ENCODE measurements around the gene CCDC3.

CCDC3 gene

DNA sequence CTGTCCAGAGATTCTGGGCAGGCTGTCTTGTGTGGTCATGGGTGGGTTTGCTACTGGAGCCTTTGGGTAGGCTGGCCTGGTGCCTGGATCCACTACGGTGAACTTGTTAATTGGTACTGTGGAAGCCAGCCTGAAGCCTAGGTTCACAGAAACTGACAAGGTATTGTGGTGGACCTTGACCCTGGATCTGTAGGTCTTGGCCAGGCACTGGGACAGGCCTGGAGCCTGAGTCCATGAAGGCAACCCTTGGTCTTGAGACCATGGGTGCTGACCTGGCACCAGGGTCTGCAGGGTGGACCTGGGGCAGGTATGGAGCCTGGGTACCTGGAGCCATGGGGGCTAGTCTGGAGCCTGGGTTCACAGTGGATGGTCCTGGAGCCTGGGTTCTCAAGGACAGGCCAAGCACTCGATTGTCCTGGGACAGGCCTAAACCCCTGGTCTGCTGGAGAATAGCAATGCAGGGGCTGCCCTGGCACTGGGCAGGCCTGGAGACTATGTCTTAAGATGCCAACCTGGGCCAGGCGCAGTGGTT is 85.8 kb downstream of the CCDC3 start:
- H3K4me3 ChIP-seq (replicated peaks; ENCODE audit: insufficient read depth, low read length), result no peak overlapping the region
- TF ChIP-seq, protein P1, sequence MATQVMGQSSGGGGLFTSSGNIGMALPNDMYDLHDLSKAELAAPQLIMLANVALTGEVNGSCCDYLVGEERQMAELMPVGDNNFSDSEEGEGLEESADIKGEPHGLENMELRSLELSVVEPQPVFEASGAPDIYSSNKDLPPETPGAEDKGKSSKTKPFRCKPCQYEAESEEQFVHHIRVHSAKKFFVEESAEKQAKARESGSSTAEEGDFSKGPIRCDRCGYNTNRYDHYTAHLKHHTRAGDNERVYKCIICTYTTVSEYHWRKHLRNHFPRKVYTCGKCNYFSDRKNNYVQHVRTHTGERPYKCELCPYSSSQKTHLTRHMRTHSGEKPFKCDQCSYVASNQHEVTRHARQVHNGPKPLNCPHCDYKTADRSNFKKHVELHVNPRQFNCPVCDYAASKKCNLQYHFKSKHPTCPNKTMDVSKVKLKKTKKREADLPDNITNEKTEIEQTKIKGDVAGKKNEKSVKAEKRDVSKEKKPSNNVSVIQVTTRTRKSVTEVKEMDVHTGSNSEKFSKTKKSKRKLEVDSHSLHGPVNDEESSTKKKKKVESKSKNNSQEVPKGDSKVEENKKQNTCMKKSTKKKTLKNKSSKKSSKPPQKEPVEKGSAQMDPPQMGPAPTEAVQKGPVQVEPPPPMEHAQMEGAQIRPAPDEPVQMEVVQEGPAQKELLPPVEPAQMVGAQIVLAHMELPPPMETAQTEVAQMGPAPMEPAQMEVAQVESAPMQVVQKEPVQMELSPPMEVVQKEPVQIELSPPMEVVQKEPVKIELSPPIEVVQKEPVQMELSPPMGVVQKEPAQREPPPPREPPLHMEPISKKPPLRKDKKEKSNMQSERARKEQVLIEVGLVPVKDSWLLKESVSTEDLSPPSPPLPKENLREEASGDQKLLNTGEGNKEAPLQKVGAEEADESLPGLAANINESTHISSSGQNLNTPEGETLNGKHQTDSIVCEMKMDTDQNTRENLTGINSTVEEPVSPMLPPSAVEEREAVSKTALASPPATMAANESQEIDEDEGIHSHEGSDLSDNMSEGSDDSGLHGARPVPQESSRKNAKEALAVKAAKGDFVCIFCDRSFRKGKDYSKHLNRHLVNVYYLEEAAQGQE (IDR thresholded peaks at IDR 0.05; ENCODE audit: insufficient replicate concordance, low read depth), result no peak
- TF ChIP-seq, protein P2, sequence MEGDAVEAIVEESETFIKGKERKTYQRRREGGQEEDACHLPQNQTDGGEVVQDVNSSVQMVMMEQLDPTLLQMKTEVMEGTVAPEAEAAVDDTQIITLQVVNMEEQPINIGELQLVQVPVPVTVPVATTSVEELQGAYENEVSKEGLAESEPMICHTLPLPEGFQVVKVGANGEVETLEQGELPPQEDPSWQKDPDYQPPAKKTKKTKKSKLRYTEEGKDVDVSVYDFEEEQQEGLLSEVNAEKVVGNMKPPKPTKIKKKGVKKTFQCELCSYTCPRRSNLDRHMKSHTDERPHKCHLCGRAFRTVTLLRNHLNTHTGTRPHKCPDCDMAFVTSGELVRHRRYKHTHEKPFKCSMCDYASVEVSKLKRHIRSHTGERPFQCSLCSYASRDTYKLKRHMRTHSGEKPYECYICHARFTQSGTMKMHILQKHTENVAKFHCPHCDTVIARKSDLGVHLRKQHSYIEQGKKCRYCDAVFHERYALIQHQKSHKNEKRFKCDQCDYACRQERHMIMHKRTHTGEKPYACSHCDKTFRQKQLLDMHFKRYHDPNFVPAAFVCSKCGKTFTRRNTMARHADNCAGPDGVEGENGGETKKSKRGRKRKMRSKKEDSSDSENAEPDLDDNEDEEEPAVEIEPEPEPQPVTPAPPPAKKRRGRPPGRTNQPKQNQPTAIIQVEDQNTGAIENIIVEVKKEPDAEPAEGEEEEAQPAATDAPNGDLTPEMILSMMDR (IDR thresholded peaks at IDR 0.05; ENCODE audit: insufficient read depth, low read length), result no peak
- TF ChIP-seq SPI1 (IDR thresholded peaks at IDR 0.05; ENCODE audit: borderline replicate concordance, low read depth), result no peak
- no peak for TF ChIP-seq POLR2AphosphoS5 (IDR thresholded peaks at IDR 0.05; ENCODE audit: low read depth)
- no peak for TF ChIP-seq GABPA (IDR thresholded peaks at IDR 0.05; ENCODE audit: low read depth)
- DNase-seq (ENCODE audit: low read depth in 1 of 2, low spot score in 1 of 2), result no peak
- no peak overlapping the region for H3K27ac ChIP-seq (replicated peaks)
- H3K27me3 ChIP-seq (ENCODE audit: insufficient read depth, poor library complexity, severe bottlenecking), result no peaks in the 10 kb centered on the region

DNA sequence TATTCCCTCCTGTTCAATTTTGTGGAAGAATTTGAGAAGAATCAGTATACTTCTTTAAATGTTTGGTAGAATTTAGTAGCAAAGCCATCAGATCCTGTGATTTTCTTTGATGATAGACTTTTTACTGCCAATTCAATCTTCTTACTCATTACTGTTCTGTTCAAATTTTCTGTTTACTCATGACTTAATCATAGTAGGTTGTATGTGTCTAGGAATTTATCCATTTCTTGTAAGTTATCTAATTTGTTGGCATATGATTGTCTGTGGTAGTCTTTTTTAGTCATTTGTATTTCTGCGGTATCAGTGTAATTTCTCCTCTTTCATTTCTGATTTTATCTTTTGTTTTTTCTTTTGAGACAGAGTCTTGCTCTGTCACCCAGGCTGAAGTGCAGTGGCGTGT is 87.4 kb downstream of the CCDC3 start:
- Histone ChIP-seq H3K4me3 (replicated peaks; ENCODE audit: insufficient read depth, low read length) (no peak overlapping the region), H3K27ac (replicated peaks) (no peak overlapping the region)

DNA sequence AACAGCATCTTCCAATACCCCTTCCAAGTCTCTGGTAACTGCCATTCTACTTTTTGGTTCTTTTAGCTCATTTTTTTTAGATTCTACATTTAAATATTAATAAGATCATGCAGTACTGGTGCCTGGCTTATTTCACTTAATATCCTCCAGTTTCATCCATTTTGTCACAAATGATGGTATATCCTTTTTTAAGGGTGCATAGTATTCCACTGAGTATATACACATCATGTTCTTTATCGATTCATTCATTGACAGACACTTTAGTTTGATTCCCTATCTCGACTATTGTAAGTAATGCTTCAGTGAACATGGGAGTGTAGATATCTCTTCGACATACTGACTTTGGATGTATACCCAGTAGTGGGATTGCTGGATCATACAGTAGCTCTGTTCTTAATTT is 89.7 kb downstream of the CCDC3 start:
- DNase-seq (ENCODE audit: low read depth in 1 of 2, low spot score in 1 of 2), result no peak
- Histone ChIP-seq H3K4me3 (replicated peaks; ENCODE audit: insufficient read depth, low read length) (no peak overlapping the region), H3K27me3 (ENCODE audit: insufficient read depth, poor library complexity, severe bottlenecking) (no peaks in the 10 kb centered on the region), H3K27ac (replicated peaks) (no peak overlapping the region)
- TF ChIP-seq, protein P2 (IDR thresholded peaks at IDR 0.05; ENCODE audit: insufficient read depth, low read length), result no peak
- TF ChIP-seq POLR2AphosphoS5 (IDR thresholded peaks at IDR 0.05; ENCODE audit: low read depth) (no peak), GABPA (IDR thresholded peaks at IDR 0.05; ENCODE audit: low read depth) (no peak), SPI1 (IDR thresholded peaks at IDR 0.05; ENCODE audit: borderline replicate concordance, low read depth) (no peak)
- TF ChIP-seq, protein P1 (IDR thresholded peaks at IDR 0.05; ENCODE audit: insufficient replicate concordance, low read depth), result no peak

More for the DNA sequence above, 87.4 kb downstream of the CCDC3 start:
- TF ChIP-seq, protein P1 (IDR thresholded peaks at IDR 0.05; ENCODE audit: insufficient replicate concordance, low read depth), result no peak
- TF ChIP-seq, protein P2 (IDR thresholded peaks at IDR 0.05; ENCODE audit: insufficient read depth, low read length), result no peak
- DNase-seq (ENCODE audit: low read depth in 1 of 2, low spot score in 1 of 2), result no peak
- no peaks in the 10 kb centered on the region for H3K27me3 ChIP-seq (ENCODE audit: insufficient read depth, poor library complexity, severe bottlenecking)

All from HL-60 (cell line).